Measurements from ENCODE around the gene MRPL12.

MRPL12 gene

DNA sequence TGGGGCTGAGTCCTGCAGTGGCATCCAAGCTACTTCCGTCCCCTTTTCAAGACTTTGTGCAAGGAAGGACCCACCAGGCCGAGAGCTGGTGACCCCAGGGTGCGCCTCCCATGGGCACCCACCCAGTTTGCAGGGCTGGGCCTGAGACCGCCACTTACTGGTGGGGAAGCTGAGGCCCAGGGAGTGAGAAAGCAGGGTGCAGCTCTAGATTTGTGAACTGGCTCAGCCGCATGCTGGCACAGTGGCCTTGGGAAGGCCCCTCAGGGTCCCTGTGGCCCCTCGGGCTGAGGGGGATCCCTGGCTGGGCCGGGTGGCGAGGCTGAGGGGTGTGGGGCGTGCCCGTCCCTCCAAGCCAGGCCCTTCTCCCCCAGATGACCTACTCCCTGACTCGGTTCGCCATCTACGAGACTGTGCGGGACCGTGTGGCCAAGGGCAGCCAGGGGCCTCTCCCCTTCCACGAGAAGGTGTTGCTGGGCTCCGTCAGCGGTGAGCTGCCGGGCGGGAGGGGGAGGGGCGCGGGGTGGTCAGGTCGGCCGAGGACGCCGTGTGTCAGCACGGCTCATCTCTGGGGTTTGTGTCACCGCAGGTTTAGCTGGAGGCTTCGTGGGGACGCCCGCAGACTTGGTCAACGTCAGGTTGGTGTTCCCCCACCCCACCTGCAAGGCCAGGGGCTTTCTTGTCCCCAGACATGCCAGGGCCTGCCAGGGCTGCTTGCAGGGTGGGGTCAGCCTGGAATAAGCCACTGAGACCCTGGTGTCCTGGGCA is 12.1 kb downstream of the MRPL12 start:
- DNase-seq (ENCODE audit: low read depth in 3 of 3, low spot score in 1 of 3), result no peak

DNA sequence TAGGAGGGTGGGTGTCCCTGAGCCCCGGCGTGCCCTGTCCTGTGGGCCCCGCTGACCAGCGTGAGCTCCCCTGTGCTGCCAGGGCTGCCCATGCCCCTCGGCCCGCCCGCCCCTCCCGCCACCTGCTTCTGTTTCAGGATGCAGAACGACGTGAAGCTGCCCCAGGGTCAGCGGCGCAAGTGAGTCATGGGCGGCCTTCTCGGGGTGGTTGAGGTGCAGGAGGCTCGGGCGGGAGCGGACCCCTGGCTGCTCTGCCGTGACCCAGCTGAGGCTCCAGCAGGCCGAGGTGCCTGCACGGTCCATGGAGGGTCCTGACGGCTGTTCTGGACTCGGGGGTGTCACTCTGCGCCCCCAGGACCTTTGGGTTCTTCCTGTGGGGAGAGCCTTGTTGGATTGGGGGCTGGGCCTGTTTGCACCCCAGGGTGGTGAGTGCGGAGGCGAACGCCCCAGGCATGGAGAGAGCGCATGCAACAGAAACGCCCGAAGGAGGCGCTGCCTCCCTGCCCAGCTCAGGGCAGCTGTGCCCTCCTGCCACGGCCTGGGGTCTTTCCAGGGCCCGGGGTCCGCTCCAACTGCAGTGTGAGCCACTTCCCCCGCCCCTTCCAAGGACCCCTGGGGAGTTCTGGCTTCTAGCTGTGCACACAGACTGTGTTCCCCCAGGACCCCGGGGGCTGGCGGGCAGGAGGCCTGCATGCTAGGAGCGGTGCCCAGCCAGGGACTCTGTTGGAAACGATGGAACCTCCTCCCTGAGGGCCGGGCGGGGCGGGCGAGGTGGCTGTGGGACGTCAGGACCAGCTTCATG is 12.9 kb downstream of the MRPL12 start:
- DNase-seq (ENCODE audit: low read depth in 3 of 3, low spot score in 1 of 3), result no peak

DNA sequence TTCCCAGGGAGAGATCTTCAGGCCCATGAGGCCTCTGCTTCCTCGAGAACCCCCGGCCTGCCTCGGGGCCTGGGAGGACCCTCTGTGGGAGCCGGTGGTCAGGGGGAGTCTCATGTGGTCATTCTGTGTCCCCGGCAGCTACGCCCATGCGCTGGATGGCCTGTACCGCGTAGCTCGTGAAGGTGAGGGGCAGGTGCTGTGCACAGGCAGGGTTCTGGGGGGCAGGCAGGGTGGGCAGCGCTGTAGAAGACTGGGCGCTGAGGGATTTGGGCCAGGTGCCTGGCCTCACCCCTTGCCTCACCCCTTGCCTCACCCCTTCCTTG is 13.5 kb downstream of the MRPL12 start:
- no peak for DNase-seq (ENCODE audit: low read depth in 3 of 3, low spot score in 1 of 3)

DNA sequence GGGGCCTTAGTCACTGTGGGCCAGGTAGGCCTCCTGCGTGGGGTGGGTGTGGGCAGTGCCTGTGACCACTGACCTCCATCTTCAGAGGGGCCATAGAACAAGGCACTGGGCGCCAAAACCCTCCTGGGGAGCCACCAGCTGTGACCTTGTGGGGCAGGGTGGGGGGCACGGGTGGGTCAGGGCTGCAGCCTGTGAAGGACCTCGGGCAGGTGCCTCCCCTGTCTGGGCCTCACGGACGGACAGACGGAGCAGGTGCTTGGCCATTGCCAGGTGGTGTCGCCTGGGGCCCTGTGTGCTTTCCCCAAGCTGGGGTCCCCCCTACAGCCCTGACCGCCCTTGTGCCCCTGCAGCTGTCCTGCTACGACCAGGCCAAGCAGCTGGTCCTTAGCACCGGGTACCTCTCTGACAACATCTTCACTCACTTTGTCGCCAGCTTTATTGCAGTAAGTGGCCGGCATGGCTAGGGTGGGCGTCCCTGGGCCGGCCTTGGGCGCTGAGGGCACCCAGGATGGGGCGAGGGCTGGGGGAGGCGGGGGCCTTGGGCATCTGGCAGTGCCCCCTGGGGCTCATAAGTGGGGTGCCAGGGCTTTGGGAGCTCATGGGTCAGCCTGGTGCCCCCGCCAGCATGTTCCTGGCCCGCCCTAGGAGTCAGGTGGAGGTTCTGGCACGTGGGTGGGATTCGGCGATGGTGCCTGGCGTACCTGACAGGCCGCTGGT is 14.0 kb downstream of the MRPL12 start:
- DNase-seq (ENCODE audit: low read depth in 3 of 3, low spot score in 1 of 3), result no peak

DNA sequence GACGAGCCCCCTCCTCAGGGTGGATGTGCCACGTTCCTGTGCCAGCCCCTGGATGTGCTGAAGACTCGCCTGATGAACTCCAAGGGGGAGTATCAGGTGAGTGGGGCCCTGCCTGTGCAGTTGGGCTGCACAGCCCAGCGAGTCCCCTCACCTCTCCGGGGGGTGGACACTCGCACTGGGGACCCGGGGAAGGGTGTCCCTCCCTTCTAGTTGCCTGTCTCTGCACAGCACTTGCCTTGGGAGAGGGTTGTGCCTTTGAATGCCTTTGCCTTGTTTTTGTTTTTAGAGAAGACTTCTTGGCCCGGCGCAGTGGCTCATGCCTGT is 14.6 kb downstream of the MRPL12 start:
- no peak for DNase-seq (ENCODE audit: low read depth in 3 of 3, low spot score in 1 of 3)

DNA sequence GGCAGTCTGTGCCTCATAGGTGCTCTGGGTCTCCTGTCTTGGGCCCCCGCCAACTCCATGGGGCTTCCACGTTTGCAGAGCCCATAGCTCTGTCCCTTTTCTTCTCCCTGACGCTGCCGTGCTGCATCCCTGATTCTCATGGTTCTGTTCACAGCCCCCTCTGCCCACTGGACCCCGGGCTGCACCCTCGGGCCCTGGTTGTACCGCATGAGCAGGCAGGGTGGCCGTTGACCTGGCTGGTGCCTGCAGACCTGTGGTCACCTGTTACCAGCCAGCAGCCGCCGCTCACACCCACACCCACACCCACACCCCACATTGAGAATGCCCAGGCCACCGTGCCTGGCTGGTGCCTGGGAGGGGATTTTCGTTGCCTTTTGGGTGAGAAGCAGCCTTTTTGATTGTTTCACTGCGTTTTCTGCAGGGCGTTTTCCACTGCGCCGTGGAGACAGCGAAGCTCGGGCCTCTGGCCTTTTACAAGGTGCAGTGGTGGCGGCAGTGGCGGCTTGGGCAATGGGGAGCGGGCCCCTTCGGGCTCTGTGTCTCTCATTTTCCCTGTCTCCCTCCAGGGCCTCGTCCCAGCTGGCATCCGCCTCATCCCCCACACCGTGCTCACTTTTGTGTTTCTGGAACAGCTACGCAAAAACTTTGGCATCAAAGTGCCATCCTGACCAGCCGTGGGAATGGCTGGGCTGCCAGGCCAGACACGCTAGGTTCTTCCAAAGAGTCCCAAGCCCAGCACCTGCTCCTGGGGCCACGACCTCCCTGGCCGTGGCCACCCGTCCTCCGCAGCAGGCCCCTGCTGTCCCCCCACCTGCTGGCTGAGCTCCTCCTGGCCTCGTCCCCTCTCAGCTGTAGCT is 16.5 kb downstream of the MRPL12 start:
- no peak for DNase-seq (ENCODE audit: low read depth in 3 of 3, low spot score in 1 of 3)

DNA sequence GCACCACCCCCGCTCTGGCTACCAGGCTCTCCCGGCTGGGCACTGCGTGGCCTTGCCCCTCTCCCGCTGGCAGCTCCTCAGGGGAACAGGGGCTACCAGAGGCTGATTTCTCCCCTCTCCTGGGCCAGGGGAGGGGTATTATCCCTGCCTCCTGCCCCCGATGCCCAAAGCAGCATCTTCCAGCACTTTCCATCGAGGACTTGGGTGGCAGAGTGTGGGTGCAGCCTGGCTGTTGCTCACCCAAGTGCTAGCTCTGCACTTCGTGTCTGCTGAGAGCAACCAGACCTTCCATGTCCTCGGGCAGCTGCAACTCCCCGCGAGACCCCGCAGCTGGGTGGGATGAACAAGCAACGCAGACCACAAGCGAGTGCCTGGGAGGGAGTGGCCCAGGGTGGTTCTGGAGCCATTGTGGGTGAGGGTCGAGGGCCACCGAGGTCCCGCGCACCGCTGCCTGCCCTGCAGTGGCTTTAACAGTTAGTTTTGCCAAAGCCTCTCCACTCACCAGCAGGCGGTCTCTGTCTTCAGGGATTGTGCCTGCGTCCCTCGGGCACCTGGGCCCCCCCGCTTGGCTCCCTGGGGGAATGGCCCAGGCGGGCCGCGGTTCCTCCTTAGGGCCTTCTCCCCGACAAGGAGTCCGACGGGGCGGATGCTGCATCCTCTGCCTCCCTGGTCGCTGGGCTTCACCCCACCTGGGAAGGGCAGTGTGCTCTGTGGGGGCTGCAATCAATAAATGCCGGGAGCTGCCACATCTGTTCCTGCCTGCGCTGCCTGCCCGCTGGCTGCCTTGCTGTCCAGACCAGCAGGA is 17.3 kb downstream of the MRPL12 start:
- no peak for DNase-seq (ENCODE audit: low read depth in 3 of 3, low spot score in 1 of 3)

DNA sequence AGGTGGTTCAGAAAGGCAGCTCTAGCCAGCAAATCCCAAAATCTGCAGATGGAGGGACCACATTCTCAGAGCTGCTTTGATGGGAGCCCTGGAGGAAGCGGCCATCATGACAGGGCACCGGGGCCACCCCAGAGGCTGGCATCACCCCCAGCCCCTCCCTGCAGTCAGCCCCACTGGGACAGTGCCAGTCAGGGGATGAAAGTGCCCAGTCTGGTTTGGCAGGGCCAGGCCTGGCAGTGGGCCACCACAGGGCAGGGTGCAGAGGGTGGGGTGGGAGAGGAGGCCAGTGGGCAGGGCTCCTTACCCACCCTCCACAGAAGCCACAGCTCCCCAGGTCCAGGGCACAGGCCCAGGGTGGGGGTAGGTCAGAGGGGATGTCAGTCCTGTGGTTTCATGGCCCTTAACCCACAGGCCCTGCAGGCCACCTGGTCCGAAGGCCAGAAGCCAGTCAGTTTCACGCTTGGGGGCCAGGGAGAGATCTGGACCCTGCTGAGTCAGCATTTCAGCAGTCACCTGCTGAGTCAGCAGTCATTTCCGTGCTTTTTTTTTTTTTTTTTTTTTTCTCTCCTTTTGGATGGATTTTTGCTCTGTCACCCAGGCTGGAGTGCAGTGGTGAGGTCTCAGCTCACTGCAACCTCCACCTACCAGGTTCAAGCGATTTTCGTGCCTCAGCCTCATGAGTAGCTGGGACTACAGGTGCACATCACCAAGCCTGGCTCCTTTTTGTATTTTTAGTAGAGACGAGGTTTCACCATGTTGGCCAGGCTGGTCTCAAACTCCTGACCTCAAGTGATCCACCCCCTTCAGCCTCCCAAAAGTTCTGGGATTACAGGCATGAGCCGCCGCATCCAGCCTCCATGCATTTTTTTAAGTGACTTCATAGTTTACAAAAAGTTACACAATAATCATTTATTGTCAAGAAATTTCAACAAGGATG is 19.3 kb downstream of the MRPL12 start:
- no peak for DNase-seq (ENCODE audit: low read depth in 3 of 3, low spot score in 1 of 3)

DNA sequence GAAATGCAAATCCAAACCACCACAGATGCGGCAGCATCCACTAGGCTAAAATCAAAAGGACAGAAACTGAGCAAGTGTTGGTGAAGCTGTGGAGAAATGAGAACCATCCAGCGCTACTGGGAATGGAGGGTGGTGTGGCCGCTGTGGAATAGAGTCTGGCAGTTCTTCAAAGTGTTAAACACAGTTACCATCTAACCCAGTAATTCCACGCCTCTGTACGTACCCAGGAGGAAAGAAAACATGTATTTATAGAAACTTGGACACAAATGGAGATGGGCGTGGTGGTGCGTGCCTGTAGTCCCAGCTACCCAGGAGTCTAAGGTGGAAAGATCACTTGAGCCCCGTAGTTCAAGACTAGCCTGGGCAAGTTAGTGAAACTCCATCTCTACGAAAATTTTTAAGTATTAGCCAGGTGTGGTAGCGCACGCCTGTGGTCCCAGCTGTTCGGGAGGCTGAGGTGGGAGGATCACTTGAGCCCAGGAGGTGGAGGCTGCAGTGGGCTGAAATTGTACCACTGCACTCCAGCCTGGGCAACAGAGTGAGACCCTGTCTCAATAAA is 20.6 kb downstream of the MRPL12 start:
- no peak for DNase-seq (ENCODE audit: low read depth in 3 of 3, low spot score in 1 of 3)

DNA sequence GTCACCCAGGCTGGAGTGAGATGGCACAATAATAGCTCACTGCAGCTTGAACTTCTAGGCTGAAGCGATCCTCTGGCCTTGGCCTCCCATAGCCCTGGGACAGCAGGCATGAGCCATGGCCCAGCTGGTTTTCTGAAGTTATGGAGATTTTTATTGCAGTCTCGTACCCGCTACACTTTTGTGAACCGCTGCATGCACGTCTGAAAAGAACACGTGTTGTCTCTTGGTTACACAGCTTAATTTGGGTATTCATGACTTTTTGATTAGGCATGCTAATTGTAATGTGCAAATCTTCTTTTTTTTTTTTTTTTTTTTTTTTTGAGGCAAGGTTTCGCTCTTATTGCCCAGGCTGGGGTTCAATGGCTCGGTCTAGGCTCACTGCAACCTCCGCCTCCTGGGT is 22.3 kb downstream of the MRPL12 start:
- DNase-seq (ENCODE audit: low read depth in 3 of 3, low spot score in 1 of 3), result no peak

DNA sequence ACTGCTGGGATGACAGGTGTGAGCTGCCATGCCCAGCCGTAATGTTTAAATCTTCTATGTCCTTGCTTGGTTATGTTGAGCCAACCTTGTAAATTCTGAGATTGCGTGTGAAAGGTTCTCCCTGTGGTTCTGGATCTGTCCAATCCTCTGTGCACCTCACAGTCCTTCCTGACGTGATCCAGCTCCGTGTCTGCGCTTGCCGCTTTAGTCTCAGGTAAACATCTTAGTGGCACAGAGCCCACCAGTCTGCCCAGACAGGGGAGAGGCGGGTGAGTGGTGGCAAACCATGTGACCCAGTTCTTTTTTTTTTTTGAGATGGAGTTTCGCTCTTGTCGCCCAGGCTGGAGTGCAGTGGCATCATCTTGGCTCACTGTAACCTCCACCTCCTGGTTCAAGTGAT is 22.8 kb downstream of the MRPL12 start:
- no peak for DNase-seq (ENCODE audit: low read depth in 3 of 3, low spot score in 1 of 3)

DNA sequence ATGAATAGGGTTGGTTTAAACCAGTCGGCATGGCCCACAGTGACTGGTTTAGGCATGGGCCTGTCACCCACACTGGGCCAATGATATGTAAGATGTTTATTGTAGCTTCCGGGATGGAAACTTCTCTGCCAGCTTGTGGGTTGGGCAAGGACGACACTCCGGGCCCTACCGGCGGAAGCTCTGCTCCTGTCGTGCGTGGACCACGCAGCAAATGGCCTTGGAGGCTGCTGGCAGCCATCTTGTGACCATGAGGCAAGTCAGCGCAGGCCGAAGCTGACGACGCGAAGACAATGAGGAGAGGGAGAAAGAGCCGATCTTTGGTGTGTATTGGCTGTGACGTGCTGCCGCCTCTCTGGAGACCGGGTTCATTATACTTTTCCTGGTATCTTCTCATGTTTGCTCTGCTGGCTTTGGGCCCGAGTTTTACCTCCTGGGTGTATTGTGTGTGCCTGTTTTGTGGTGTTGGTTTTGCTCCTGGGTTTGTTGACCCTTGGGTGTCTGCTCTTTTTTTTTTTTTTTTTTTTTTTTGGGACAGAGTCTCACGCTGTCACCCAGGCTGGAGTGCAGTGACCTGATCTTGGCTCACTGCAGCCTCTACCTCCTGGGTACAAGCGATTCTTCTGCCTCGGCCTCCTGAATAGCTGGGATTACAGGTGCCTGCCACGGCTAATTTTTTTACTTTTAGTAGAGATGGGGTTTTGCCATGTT is 24.3 kb downstream of the MRPL12 start:
- DNase-seq (ENCODE audit: low read depth in 3 of 3, low spot score in 1 of 3), result no peak

DNA sequence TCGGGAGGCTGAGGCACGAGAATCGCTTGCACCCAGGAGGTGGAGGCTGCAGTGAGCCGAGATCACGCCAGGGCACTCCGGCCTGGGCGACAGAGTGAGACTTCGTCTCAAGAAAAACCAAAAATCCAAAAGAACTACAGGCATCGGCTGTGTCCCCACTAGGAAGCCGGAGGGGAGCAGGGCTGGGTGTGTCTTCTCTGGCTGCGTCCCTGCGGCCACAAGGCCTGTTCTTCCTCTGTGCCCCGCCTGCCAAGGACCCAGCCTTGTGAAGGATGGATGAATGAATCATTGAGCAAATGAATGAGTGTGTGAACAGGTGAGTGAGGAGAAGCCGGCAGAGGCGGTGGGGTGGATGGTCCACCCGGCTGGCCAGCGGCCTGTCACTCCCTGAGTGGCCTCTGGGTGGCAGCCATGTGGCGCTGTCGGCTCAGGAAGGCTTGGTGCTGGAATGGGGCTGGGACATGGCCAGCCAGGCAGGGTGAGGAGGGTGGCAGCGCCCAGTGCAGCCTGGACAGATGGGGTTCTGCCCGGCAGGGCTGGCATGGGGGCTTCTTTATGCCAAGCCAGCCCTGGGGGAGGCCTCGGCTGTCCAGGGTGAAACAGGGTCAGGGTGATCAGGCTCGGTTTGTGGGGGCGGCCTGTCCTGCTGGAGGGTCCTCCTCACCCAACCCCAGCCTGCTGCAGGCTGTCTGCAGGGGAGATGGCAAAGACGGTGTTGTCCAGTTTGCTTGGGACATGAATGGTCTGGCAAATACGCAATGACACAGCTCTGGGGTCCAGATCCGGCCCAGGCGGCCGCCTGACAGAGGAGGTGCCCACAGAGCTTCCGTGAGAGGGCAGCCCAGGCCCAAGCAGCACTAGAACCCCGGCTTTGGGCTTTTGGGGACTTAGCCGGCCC is 30.6 kb downstream of the MRPL12 start:
- DNase-seq (ENCODE audit: low read depth in 3 of 3, low spot score in 1 of 3), result peak in 2 of 3 donors; percentile 35 to 54

DNA sequence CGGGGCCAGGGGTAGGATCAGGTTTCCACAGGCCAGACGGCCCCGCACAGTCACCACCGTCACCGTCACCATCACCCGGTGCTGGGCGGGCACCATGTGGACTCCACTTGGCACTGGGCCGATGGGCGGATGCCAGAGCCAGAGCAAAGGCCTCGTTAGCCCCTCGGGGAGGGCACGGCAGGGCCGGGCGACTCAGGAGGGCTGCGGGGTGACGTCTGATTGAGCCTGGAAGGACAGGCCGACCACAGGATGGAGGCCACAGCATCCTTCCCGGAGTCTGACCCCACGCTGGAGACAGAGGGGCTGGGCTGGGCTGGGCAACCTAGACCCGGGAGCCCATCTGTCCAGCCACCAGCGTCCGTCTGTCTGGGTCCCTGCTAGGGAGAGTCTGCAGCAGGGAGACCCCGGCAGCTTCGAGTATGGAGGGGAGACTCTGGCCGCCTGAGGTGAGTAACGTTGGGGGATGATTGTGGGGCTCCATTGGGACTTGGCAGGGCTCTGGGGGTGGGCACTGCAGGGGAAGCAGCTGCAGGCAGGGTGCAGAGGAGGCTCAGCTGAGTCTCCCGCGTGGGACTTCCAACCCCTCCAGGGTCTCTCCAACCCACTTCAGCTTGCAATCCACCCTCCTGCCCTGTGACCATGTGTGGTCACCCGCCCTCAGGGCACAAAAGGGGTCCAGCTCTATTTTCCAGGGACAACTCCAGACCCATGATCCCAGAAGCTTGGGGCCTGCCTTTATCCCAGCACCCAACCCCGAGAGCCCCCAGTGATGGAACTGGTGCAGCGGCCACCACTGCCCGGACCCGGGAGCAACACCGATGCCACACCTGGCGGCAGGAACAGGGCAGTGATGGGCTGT is 31.5 kb downstream of the MRPL12 start:
- DNase-seq (ENCODE audit: low read depth in 3 of 3, low spot score in 1 of 3), result no peak

DNA sequence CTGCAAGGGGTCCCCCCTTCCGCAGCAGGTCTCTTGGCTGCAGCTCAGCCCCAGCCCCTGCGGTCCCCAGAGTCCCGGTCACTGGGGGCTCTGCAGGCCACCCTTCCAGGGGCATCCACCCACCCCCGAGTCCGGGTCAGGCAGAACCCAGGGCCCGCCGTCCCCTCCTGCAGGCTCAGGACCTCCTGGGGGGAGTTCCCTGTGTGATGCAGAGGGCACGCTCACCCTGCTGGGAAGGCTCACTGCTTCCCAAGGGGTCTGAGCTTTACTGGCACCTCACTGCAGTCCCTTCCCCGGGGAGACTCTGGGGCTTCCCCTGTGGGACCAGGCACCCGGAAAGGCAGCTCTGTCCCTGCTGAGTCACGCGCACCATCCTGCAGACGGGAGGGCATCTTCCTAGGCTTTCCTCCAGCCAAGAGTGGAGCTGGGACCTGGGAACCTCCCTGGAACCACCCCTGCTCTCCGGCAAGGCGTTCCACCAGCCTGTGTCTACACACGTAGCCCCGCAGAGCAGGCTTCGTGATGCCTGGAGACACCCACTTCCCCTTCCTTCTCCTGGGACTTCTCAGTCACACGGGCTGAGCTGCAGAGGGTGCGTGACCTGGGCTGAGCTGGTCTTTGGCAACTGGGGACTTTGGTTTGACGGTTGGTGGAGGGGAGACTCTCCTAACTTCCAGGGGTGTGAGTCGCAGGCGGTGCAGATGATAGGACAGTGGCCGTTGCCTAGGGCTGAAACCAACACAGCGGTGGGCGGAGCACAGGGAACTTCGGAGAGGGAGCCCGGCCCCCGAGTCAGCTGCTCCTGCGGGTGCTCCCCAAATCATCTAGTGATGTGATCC is 32.3 kb downstream of the MRPL12 start:
- no peak for DNase-seq (ENCODE audit: low read depth in 3 of 3, low spot score in 1 of 3)

Measured in stimulated activated CD4-positive, alpha-beta T cell treated with anti-CD3 and anti-CD28 coated beads, TNF-alpha, amount 100 ng/mL, for 1 hour (primary cell).